Common myeloid progenitor, CD34-positive (primary cell): ENCODE data around the gene TBC1D8.

ENCODE experiments used
- CTCF ChIA-PET: fragments of 350-600 bp; sonication (Branson Sonifier 250); formaldehyde crosslinking; loops from one replicate; lab custom pipeline; 2021; ENCODE audit warnings: antibody characterized with exemption; lab: Charles Lee
- POLR2A ChIA-PET: fragments of 350-600 bp; sonication (Branson Sonifier 250); formaldehyde crosslinking; loops from one replicate; lab custom pipeline; 2021; ENCODE audit warnings: antibody characterized with exemption; lab: Charles Lee
- DNase-seq, 3 donors: peaks; one replicate each; pipeline versions ENCODE4 v3.0.0 to v3.0.0-alpha.2; 2013
- H3K27ac ChIP-seq, 2 experiments: 1 replicate in 1 of 2; 2 replicates in 1 of 2; pipeline ENCODE4 v1.7.0; 2013; ENCODE audit warnings: inconsistent platforms in 2 of 2, low read length in 2 of 2, mild to moderate bottlenecking in 2 of 2, low read depth in 1 of 2, moderate library complexity in 1 of 2; ENCODE audit not compliant: severe bottlenecking in 2 of 2, insufficient read depth in 1 of 2, poor library complexity in 1 of 2
- H3K27me3 ChIP-seq, 5 experiments: replicated peaks in 2 of 5; 1 replicate in 3 of 5; 2 replicates in 2 of 5; pipeline versions ENCODE4 v1.6.1 to v1.7.0; 2013; ENCODE audit warnings: low read length in 4 of 5, mild to moderate bottlenecking in 2 of 5, moderate library complexity in 2 of 5, inconsistent platforms in 1 of 5; ENCODE audit not compliant: insufficient read depth in 5 of 5, control insufficient read depth in 4 of 5
- H3K36me3 ChIP-seq, 4 experiments: 1 replicate in 2 of 4; 2 replicates in 2 of 4; pipeline versions ENCODE4 v1.6.1 to v1.7.0; 2013; ENCODE audit warnings: low read length in 3 of 4, control low read depth in 1 of 4, mild to moderate bottlenecking in 1 of 4; ENCODE audit not compliant: control insufficient read depth in 4 of 4, insufficient read depth in 4 of 4
- H3K4me1 ChIP-seq, 4 experiments: 1 replicate in 3 of 4; 2 replicates in 1 of 4; pipeline versions ENCODE4 v1.6.1 to v1.7.1; 2013; ENCODE audit warnings: low read length in 3 of 4, mild to moderate bottlenecking in 3 of 4, control low read depth in 1 of 4, inconsistent platforms in 1 of 4, moderate library complexity in 1 of 4; ENCODE audit not compliant: control insufficient read depth in 4 of 4, insufficient read depth in 4 of 4; ENCODE audit errors: control extremely low read depth in 1 of 4
- H3K4me3 ChIP-seq, 7 experiments: 1 replicate in 4 of 7; 2 replicates in 3 of 7; pipeline versions ENCODE4 v1.5.1 to v1.7.0; 2013; ENCODE audit warnings: mild to moderate bottlenecking in 7 of 7, low read length in 6 of 7, moderate library complexity in 6 of 7, inconsistent platforms in 2 of 7, low read depth in 2 of 7, control low read depth in 1 of 7; ENCODE audit not compliant: insufficient read depth in 4 of 7, control insufficient read depth in 1 of 7; ENCODE audit errors: extremely low read depth in 1 of 7
- H3K9me3 ChIP-seq, 5 experiments: 1 replicate in 4 of 5; 2 replicates in 1 of 5; pipeline versions ENCODE4 v1.6.1 to v1.7.1; 2013; ENCODE audit warnings: low read length in 4 of 5, mild to moderate bottlenecking in 2 of 5, inconsistent platforms in 1 of 5, low read depth in 1 of 5, moderate library complexity in 1 of 5; ENCODE audit not compliant: control insufficient read depth in 4 of 5, insufficient read depth in 2 of 5; ENCODE audit errors: control extremely low read depth in 1 of 5
- WGBS: methylation state at CpG from one replicate; pipeline ENCODE4 v1.1.5; 2013; ENCODE audit not compliant: insufficient coverage; 5-methylcytosine and 5-hydroxymethylcytosine counted together

TBC1D8 gene

GRCh38 chr2:101014264-101014857, 136.8 kb downstream of the TBC1D8 start:
- 100% methylated on average over 6 of the region's 6 CpGs for WGBS
- Histone ChIP-seq H3K27ac (no peak overlapping the region), H3K27me3 (no peaks in the 10 kb centered on the region), H3K4me3 (no peak overlapping the region), H3K4me1 (no peaks in the 10 kb centered on the region), H3K9me3 (peaks cover 0 to 1% (median 0%) of the 10 kb centered on the region in 5 experiments), H3K36me3 (peaks cover 18 to 47% (median 24%) of the 10 kb centered on the region in 4 experiments)
- no peak for DNase-seq
- ChIA-PET POLR2A (no interaction called here), CTCF (interaction anchor here (0.6 to 2.1 kb wide), 3 partner anchors 10 to 237 kb away, joined by 3 to 10 read pairs (median 4); no protein-coding TSS in a partner anchor)

DNA sequence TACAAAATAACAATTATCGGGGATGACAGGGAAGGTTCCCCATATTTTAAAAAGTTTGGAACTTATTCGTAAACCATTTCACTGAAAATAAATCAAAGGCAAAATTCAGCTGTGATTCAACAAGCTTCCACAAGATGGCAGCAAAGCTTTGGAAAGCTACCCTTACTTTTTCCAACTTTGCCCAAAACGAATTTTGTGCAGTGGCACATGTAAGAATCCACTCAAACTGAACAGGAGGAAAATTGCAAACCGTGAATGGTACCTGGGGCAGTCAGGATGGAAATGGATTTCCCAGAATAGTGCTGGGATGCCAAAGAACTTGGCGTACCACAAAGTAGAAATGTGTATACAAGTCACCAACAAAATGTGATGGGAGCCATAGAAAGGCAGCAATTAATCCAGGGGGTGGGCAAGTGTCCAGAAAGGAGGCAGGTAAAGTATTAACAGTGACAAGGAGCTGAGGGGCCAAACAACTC, 138.4 kb downstream of the TBC1D8 start:
- DNase-seq: peak; percentile 42 to 68 (median 50)
- Histone ChIP-seq H3K4me3 (no peak overlapping the region), H3K36me3 (peaks cover 16 to 48% (median 22%) of the 10 kb centered on the region in 4 experiments), H3K4me1 (no peaks in the 10 kb centered on the region), H3K9me3 (peaks cover 0 to 1% (median 0%) of the 10 kb centered on the region in 5 experiments), H3K27ac (no peak overlapping the region), H3K27me3 (no peaks in the 10 kb centered on the region)
- ChIA-PET POLR2A (interaction anchor here (0.6 kb wide), 1 partner anchor 24 kb away, joined by 4 read pairs; no protein-coding TSS in a partner anchor), CTCF (interaction anchor here (0.8 to 2.2 kb wide), 15 partner anchors 9 to 255 kb away, joined by 3 to 20 read pairs (median 4); partner anchors contain the start of gene RPL31)
- WGBS: 56% methylated on average over 5 of the region's 5 CpGs

DNA sequence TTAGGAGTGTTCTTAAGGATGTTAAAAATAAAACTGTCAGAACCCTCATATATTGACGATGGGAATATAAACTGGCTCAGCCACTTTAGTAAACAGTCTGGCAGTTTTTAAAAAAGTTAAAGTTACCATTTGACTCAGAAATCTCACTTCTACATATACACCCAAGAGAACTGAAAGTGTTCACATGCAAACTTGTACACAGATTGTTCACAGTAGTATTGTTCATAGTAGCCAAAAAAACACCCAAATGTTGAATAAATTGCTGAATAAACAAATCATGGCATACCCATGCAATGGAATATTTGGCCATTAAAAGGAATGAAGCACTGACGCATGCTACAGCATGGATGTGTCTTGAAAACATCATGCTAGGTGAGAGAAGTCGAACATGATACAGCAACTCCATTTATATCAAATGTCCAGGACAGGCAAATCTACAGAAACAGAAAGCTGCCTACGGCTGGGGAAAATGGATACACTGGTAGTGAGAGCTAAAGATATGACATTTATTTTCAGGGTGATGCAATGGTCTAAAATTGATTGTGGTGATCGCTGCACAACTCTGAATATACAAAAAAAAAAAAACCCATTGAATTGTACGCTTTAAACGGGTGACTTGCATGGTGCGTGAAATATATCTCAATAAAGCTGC, 139.0 kb downstream of the TBC1D8 start:
- Histone ChIP-seq H3K4me1 (no peaks in the 10 kb centered on the region), H3K27ac (no peak overlapping the region), H3K27me3 (no peaks in the 10 kb centered on the region), H3K36me3 (peaks cover 19 to 54% (median 25%) of the 10 kb centered on the region in 4 experiments), H3K9me3 (peaks cover 0 to 1% (median 0%) of the 10 kb centered on the region in 5 experiments), H3K4me3 (no peak overlapping the region)
- ChIA-PET CTCF (interaction anchor here (0.6 to 2.2 kb wide), 16 partner anchors 9 to 992 kb away, joined by 3 to 20 read pairs (median 4); partner anchors contain the start of gene RPL31), POLR2A (interaction anchor here (0.6 kb wide), 1 partner anchor 25 kb away, joined by 4 read pairs; no protein-coding TSS in a partner anchor)
- DNase-seq: no peak
- 60% methylated on average over 1 of the region's 8 CpGs for WGBS

- no peaks in the 10 kb centered on the region for H3K27me3 ChIP-seq
- H3K9me3 ChIP-seq: peaks cover 0 to 1% (median 0%) of the 10 kb centered on the region in 5 experiments
- no peaks in the 10 kb centered on the region for H3K4me1 ChIP-seq
- ChIA-PET CTCF (interaction anchor here (2.2 kb wide), 1 partner anchor 192 kb away, joined by 9 read pairs; no protein-coding TSS in a partner anchor), POLR2A (no interaction called here)
- peak overlapping the region in 1 of 2 experiments; percentile 12 for H3K27ac ChIP-seq
- DNase-seq: no peak
- whole genome bisulfite sequencing: 95% methylated on average over 9 of the region's 10 CpGs
- H3K36me3 ChIP-seq: peaks cover 20 to 64% (median 35%) of the 10 kb centered on the region in 4 experiments
- no peak overlapping the region for H3K4me3 ChIP-seq
Observed at GRCh38 chr2:101011152-101011551, 140.0 kb downstream of the TBC1D8 start.

- no peaks in the 10 kb centered on the region for H3K27me3 ChIP-seq
- no peak overlapping the region for H3K27ac ChIP-seq
- peaks cover 21 to 77% (median 54%) of the 10 kb centered on the region in 4 experiments for H3K36me3 ChIP-seq
- no peaks in the 10 kb centered on the region for H3K9me3 ChIP-seq
- no peak overlapping the region for H3K4me3 ChIP-seq
- WGBS: 96% methylated on average over 10 of the region's 11 CpGs
- POLR2A ChIA-PET: no interaction called here
- no peak for DNase-seq
- H3K4me1 ChIP-seq: peaks cover 8 to 20% (median 15%) of the 10 kb centered on the region in 4 experiments
- CTCF ChIA-PET: interaction anchor here (1.1 kb wide), 1 partner anchor 190 kb away, joined by 3 read pairs; no protein-coding TSS in a partner anchor
Observed at GRCh38 chr2:101007415-101008345, 143.5 kb downstream of the TBC1D8 start.

- 94% methylated on average over 2 of the region's 4 CpGs for WGBS
- Histone ChIP-seq H3K27me3 (no peaks in the 10 kb centered on the region), H3K4me3 (no peak overlapping the region), H3K36me3 (peaks cover 18 to 75% (median 52%) of the 10 kb centered on the region in 4 experiments), H3K9me3 (no peaks in the 10 kb centered on the region), H3K27ac (peak overlapping the region in 1 of 2 experiments; percentile 6), H3K4me1 (peaks cover 12 to 26% (median 19%) of the 10 kb centered on the region in 4 experiments)
- DNase-seq: no peak
- CTCF ChIA-PET: interaction anchor here (1.1 kb wide), 1 partner anchor 209 kb away, joined by 3 read pairs; no protein-coding TSS in a partner anchor
- POLR2A ChIA-PET: no interaction called here
Observed at GRCh38 chr2:101006065-101006715, 145.0 kb downstream of the TBC1D8 start.
